ENCODE measurements around the gene ARL11.

ARL11 gene

DNA sequence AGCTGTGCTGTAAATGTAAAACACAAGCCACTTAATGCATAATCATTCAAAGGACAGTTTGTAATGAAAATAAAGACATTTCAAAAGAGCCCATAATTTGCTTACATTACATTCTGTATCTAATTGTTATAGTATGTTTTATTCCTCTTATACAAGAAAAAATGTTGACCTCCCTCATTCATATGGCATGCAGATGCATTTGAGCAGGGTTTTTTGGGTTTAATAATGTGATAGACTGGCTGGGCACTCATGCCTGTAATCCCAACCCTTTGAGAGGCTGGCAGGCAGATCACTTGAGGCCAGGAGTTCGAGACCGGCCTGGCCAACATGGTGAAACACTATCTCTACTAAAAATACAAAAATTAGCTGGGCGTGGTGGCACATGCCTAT lies 11.6 kb upstream of the ARL11 start:
- TF ChIP-seq, protein P1, sequence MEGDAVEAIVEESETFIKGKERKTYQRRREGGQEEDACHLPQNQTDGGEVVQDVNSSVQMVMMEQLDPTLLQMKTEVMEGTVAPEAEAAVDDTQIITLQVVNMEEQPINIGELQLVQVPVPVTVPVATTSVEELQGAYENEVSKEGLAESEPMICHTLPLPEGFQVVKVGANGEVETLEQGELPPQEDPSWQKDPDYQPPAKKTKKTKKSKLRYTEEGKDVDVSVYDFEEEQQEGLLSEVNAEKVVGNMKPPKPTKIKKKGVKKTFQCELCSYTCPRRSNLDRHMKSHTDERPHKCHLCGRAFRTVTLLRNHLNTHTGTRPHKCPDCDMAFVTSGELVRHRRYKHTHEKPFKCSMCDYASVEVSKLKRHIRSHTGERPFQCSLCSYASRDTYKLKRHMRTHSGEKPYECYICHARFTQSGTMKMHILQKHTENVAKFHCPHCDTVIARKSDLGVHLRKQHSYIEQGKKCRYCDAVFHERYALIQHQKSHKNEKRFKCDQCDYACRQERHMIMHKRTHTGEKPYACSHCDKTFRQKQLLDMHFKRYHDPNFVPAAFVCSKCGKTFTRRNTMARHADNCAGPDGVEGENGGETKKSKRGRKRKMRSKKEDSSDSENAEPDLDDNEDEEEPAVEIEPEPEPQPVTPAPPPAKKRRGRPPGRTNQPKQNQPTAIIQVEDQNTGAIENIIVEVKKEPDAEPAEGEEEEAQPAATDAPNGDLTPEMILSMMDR (IDR thresholded peaks at IDR 0.05; ENCODE audit: low read depth, low read length, missing control alignments) = no peak
- DNase-seq (ENCODE audit: low read depth) = no peak
- H3K4me3 ChIP-seq (ENCODE audit: low read depth, low read length) = no peak overlapping the region

DNA sequence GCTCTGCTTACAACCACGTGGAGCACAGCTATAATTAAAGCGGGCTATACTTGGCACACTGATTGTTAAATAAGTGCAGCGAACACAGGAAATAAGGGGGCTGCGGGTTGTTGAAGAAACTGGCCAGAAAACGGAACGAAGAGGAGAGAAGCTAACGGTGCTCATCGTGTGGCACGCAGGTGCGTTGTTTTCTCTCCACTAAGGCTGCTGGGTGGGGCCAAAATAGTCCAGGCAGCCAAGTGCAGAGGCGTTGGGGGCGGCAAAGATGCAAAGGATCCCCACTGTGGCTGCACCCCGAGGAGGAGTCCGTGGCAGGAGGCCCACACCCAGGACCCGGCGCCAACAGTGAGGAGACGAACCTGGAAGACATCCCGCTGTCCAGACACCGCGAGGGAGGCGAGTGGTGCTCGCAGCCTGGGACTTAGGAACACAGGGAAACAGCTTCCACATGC lies 8.1 kb upstream of the ARL11 start:
- peak; percentile 44 for DNase-seq (ENCODE audit: low read depth)
- peak overlapping the region; percentile 47 for H3K4me3 ChIP-seq (ENCODE audit: low read depth, low read length)
- TF ChIP-seq, protein P1 (IDR thresholded peaks at IDR 0.05; ENCODE audit: low read depth, low read length, missing control alignments) = no peak

DNA sequence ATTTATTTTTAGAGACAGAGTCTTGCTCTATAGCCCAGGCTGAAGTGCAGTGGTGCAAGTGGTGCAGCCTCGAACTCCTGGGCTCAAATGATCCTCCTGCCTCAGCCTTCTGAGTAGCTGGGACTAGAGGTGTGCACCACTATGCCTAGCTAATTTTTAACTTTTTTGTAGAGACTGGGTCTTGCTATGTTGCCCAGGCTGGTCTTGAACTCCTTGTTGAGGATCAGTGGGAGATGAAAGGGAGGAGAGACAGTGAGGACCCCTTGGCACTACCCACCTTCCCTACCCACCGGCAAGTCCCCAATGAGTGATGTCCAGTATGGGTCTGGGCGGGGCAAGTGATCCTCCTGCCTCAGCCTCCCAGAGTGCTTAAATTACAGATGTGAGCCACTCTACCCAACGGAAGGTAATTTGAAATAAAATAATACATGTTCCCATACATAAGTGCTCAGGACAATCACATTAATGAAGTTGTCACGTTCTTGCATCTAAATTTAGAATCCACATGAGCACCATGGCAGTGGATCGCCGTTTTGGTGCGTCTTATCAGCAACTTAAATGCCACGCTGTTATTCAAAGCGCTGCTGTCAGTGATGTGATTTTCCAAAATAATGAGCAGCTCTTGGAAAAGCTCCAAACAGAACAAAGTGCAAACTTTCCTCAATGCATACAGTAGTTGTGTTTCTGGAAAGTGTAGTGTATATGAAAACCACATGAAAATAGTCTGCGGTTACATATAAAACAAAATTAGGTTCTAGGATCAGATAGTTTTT lies 5.9 kb upstream of the ARL11 start:
- H3K4me3 ChIP-seq (ENCODE audit: low read depth, low read length) = no peak overlapping the region
- no peak for DNase-seq (ENCODE audit: low read depth)
- TF ChIP-seq, protein P1 (IDR thresholded peaks at IDR 0.05; ENCODE audit: low read depth, low read length, missing control alignments) = no peak

DNA sequence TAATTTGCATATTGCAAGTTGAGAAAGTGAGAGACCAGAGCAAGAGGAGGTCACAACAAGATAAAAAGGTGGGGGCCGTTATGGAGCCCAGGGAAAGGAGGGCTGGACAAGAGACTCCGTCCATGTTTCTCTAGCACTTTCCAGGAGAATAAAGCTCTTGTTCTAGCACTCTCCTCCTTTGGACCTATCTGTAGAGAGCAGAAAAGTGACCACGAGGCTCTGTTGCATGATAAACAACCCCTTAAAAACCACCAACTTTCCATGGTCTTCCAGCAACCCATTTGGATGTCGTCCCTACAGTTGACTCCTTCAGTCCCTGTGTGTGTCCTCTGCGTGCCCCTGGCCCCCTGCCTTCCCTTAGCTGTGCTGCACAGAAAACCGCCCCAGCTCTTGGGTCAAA lies 4.1 kb upstream of the ARL11 start:
- no peak for DNase-seq (ENCODE audit: low read depth)
- TF ChIP-seq, protein P1 (IDR thresholded peaks at IDR 0.05; ENCODE audit: low read depth, low read length, missing control alignments) = no peak
- no peak overlapping the region for H3K4me3 ChIP-seq (ENCODE audit: low read depth, low read length)

DNA sequence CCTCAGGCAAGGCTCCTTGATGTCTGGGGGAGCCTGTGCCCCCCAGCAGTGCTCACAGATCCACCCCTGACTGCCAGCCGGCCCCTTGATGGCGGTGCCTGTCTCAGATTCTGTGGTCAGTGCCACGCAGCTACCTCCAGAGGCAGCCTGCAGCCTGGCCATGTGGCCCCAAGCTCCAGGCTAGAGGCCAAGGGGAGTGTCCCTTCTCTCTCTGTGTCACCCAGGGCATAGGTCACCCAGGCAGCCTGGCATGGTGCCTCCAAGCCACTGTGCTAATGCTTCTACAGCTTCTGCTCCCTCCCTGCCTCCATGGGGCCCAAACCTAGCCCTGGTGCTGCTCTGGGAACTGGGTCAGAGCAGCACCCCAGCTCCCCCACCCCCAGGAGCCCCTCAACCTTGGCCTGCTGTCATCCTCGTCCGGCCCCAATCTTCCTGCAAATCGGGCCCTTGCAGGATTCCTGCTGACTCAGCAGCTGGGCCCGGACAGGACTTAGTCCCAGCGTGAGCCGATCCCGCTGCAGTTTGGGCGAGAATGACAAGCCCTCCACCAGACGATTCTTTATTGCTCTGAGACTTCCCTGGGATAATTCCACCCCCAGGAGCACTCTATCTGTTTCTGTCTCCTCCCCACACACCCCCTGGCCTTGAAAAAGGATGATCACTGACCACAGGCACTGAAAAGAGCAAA lies 2.8 kb upstream of the ARL11 start:
- no peak for DNase-seq (ENCODE audit: low read depth)

GRCh38 chr13:49629196-49629938 lies 1.1 kb downstream of the ARL11 start:
- peak overlapping the region; percentile 86 for H3K4me3 ChIP-seq (ENCODE audit: low read depth, low read length)
- TF ChIP-seq, protein P1 (IDR thresholded peaks at IDR 0.05; ENCODE audit: low read depth, low read length, missing control alignments) = no peak
- no peak for DNase-seq (ENCODE audit: low read depth)

More for the DNA sequence above, 2.8 kb upstream of the ARL11 start:
- TF ChIP-seq, protein P1 (IDR thresholded peaks at IDR 0.05; ENCODE audit: low read depth, low read length, missing control alignments) = no peak
- no peak overlapping the region for H3K4me3 ChIP-seq (ENCODE audit: low read depth, low read length)

Measured in GM12864 (cell line).